GM21786 (cell line): ENCODE measurements around the gene HDAC4.

Experiments used
- ATAC-seq: cut with Tn5 transposase; IDR thresholded peaks from one replicate; pipeline ENCODE4 v1.9.1; 2021; ENCODE audit not compliant: unreplicated experiment

The HDAC4 gene

GRCh38 chr2:239061121-239061666 lies 339.6 kb downstream of the HDAC4 start:
- no peak for ATAC-seq

GRCh38 chr2:239060676-239061075 lies 340.1 kb downstream of the HDAC4 start:
- no peak for ATAC-seq

- no peak for ATAC-seq
Measured at GRCh38 chr2:239059854-239060253, 341.0 kb downstream of the HDAC4 start.

GRCh38 chr2:239058766-239059165 lies 342.1 kb downstream of the HDAC4 start:
- ATAC-seq, result no peak

- ATAC-seq, result no peak
Measured at GRCh38 chr2:239057533-239057932, 343.3 kb downstream of the HDAC4 start.

GRCh38 chr2:239056611-239057010 lies 344.2 kb downstream of the HDAC4 start:
- ATAC-seq, result no peak

GRCh38 chr2:239055756-239056493 lies 344.9 kb downstream of the HDAC4 start:
- no peak for ATAC-seq

GRCh38 chr2:239054921-239055320 lies 345.9 kb downstream of the HDAC4 start:
- ATAC-seq, result no peak

GRCh38 chr2:239053801-239054503 lies 346.9 kb downstream of the HDAC4 start:
- no peak for ATAC-seq

- ATAC-seq, result no peak
Measured at GRCh38 chr2:239052798-239053665, 347.8 kb downstream of the HDAC4 start.

GRCh38 chr2:239051891-239052445 lies 348.9 kb downstream of the HDAC4 start:
- ATAC-seq, result no peak

- no peak for ATAC-seq
Measured at GRCh38 chr2:239050252-239050649, 350.6 kb downstream of the HDAC4 start.

GRCh38 chr2:239049421-239050251 lies 351.2 kb downstream of the HDAC4 start:
- ATAC-seq, result no peak

GRCh38 chr2:239048736-239049135 lies 352.1 kb downstream of the HDAC4 start:
- ATAC-seq, result no peak

- no peak for ATAC-seq
Measured at GRCh38 chr2:239047861-239048260, 353.0 kb downstream of the HDAC4 start.

- no peak for ATAC-seq
Measured at GRCh38 chr2:239047420-239047819, 353.4 kb downstream of the HDAC4 start.

- ATAC-seq, result no peak
Measured at GRCh38 chr2:239046822-239047221, 354.0 kb downstream of the HDAC4 start.

GRCh38 chr2:239044336-239044735 lies 356.5 kb downstream of the HDAC4 start:
- ATAC-seq, result no peak

GRCh38 chr2:239043326-239043725 lies 357.5 kb downstream of the HDAC4 start:
- ATAC-seq, result no peak
